GM23338 (cell line): ENCODE results near the gene FOXA2. TPM values are rescaled to one million over a fixed set of nuclear protein-coding genes. Genes with fewer than 3 reads are reported as not detected.
A peak's percentile ranks its signal among the peaks of the same experiment; 100 is the strongest.

Source experiments
- ATAC-seq: fragments of 200-7000 bp; cut with Tn5 transposase; 3 replicates; pipeline ENCODE4 v1.9.1; 2020
- DNase-seq: peaks from one replicate; pipeline ENCODE4 v3.0.0-alpha.2; 2015; ENCODE audit warnings: low spot score
- H2AFZ ChIP-seq: fragments of 200-600 bp; sonication (generic); 2 replicates; pipeline ENCODE4 v1.8.0; 2016; ENCODE audit warnings: antibody characterized with exemption, mild to moderate bottlenecking, moderate library complexity
- H3F3A ChIP-seq: fragments of 200-600 bp; sonication (generic); replicated peaks from 2 replicates; pipeline ENCODE4 v1.8.0; 2017; ENCODE audit warnings: antibody characterized with exemption, mixed run types, low read depth
- H3K27ac ChIP-seq: fragments of 200-600 bp; sonication (generic); 2 replicates; pipeline ENCODE4 v1.6.1; 2016; ENCODE audit warnings: low read depth
- H3K27me3 ChIP-seq: fragments of 200-600 bp; sonication (generic); 2 replicates; pipeline ENCODE4 v1.8.0; 2016; ENCODE audit warnings: mild to moderate bottlenecking, mixed run types, moderate library complexity; ENCODE audit not compliant: insufficient read depth
- H3K36me3 ChIP-seq: fragments of 200-600 bp; sonication (generic); 2 replicates; pipeline ENCODE4 v1.8.0; 2016; ENCODE audit warnings: mild to moderate bottlenecking; ENCODE audit not compliant: insufficient read depth
- H3K4me1 ChIP-seq: fragments of 200-600 bp; sonication (generic); 2 replicates; pipeline ENCODE4 v1.8.0; 2016; ENCODE audit warnings: mild to moderate bottlenecking, moderate library complexity; ENCODE audit not compliant: insufficient read depth
- H3K4me2 ChIP-seq: fragments of 200-600 bp; sonication (generic); 2 replicates; pipeline ENCODE4 v1.7.1; 2017; ENCODE audit warnings: mixed run types
- H3K4me3 ChIP-seq: fragments of 200-600 bp; sonication (generic); 2 replicates; pipeline ENCODE4 v1.6.1; 2016; ENCODE audit warnings: mixed run types
- H3K79me2 ChIP-seq: fragments of 200-600 bp; sonication (generic); replicated peaks from 2 replicates; pipeline ENCODE4 v1.8.0; 2017; ENCODE audit warnings: mild to moderate bottlenecking; ENCODE audit not compliant: insufficient read depth
- H3K9me2 ChIP-seq: fragments of 200-600 bp; sonication (generic); 2 replicates; pipeline ENCODE4 v1.8.0; 2017; ENCODE audit not compliant: insufficient read depth
- H4K20me1 ChIP-seq: fragments of 200-600 bp; sonication (generic); replicated peaks from 2 replicates; pipeline ENCODE4 v1.8.0; 2017; ENCODE audit warnings: mild to moderate bottlenecking; ENCODE audit not compliant: insufficient read depth
- H3K27ac Mint-ChIP-seq: 2 replicates; pipeline ENCODE4 v1.8.0; 2020; ENCODE audit warnings: inconsistent platforms, mild to moderate bottlenecking, moderate library complexity, mixed read lengths
- H3K27me3 Mint-ChIP-seq: 3 replicates; pipeline ENCODE4 v1.8.0; 2022; ENCODE audit warnings: low read depth, mild to moderate bottlenecking, moderate library complexity, mixed read lengths, inconsistent platforms; ENCODE audit not compliant: insufficient read depth, poor library complexity
- H3K36me3 Mint-ChIP-seq: 3 replicates; pipeline ENCODE4 v1.8.0; 2021; ENCODE audit warnings: low read depth, mild to moderate bottlenecking, inconsistent platforms, moderate library complexity, mixed read lengths
- H3K4me1 Mint-ChIP-seq: 3 replicates; pipeline ENCODE4 v1.8.0; 2020; ENCODE audit warnings: mild to moderate bottlenecking, inconsistent platforms, mixed read lengths
- H3K4me3 Mint-ChIP-seq: 3 replicates; pipeline ENCODE4 v1.8.0; 2021; ENCODE audit warnings: moderate library complexity, mild to moderate bottlenecking, inconsistent platforms, mixed read lengths
- H3K9me3 Mint-ChIP-seq: 3 replicates; pipeline ENCODE4 v1.8.0; 2020; ENCODE audit warnings: moderate library complexity, mild to moderate bottlenecking, inconsistent platforms, mixed read lengths
- CREB1 ChIP-seq: fragments of 250-450 bp; sonication (Bioruptor Pico); IDR thresholded peaks from 2 replicates; pipeline ENCODE4 v1.5.0; 2020; ENCODE audit warnings: low read depth, mild to moderate bottlenecking, moderate library complexity
- ETS1 ChIP-seq: IDR thresholded peaks from 2 replicates; pipeline ENCODE4 v1.6.1; 2016; ENCODE audit warnings: antibody characterized with exemption
- EZH2phosphoT487 ChIP-seq: fragments of 200-600 bp; sonication (generic); IDR thresholded peaks from one replicate; pipeline ENCODE4 v1.8.1; 2018; ENCODE audit warnings: antibody characterized with exemption; ENCODE audit not compliant: unreplicated experiment
- JUNB ChIP-seq: IDR thresholded peaks from one replicate; pipeline ENCODE4 v1.6.1; 2016; ENCODE audit warnings: antibody characterized with exemption; ENCODE audit not compliant: unreplicated experiment
- NANOG ChIP-seq: IDR thresholded peaks from 2 replicates; pipeline ENCODE4 v1.6.1; 2016; ENCODE audit warnings: antibody characterized with exemption, borderline replicate concordance
- POLR2AphosphoS5 ChIP-seq: IDR thresholded peaks from 2 replicates; pipeline ENCODE4 v1.6.1; 2016; ENCODE audit warnings: antibody characterized with exemption, low read depth
- STAT1 ChIP-seq: IDR thresholded peaks from one replicate; pipeline ENCODE4 v1.6.1; 2016; ENCODE audit warnings: antibody characterized with exemption; ENCODE audit not compliant: unreplicated experiment
- ZNF114 ChIP-seq: fragments of 250-450 bp; sonication (Bioruptor Pico); IDR thresholded peaks from 2 replicates; pipeline ENCODE4 v1.5.0; 2020; ENCODE audit warnings: mild to moderate bottlenecking, moderate library complexity
- ZNF331 ChIP-seq: fragments of 250-450 bp; sonication (Bioruptor Pico); IDR thresholded peaks from 2 replicates; pipeline ENCODE4 v1.5.0; 2020; ENCODE audit warnings: low read depth, mild to moderate bottlenecking, moderate library complexity
- polyA plus RNA-seq: library from polyadenylated mRNA; unstranded; fragments of >200 nt; fragmentation: Nextera tagmentation; extraction: Ambion mirVana; gene quantifications from 2 replicates; pipeline ENCODE4 v1.2.1, GENCODE V29; 2016
- total RNA-seq: library from RNA; depleted of rRNA; stranded (reverse); fragments of >200 nt; shearing (Covaris generic); gene quantifications from 2 replicates; pipeline ENCODE4 v1.2.3, GENCODE V29; 2014
- TF ChIP-seq, protein P1 (sequence below): IDR thresholded peaks from one replicate; pipeline ENCODE4 v1.6.1; 2018; ENCODE audit warnings: antibody characterized with exemption; ENCODE audit not compliant: unreplicated experiment
- TF ChIP-seq, protein P2 (sequence below), 2 experiments: fragments of 200-600 bp in 1 of 2; sonication (generic) in 1 of 2; conservative IDR thresholded peaks; 2 replicates each; pipeline versions ENCODE4 v1.5.1 to v1.6.1; 2016 to 2017; ENCODE audit warnings: antibody characterized with exemption in 2 of 2, low read depth in 2 of 2, mild to moderate bottlenecking in 2 of 2, moderate library complexity in 1 of 2

The FOXA2 gene
- total and polyA plus RNA-seq, 2 experiments from 2014 or later, result not detected

- TF ChIP-seq, protein P1, sequence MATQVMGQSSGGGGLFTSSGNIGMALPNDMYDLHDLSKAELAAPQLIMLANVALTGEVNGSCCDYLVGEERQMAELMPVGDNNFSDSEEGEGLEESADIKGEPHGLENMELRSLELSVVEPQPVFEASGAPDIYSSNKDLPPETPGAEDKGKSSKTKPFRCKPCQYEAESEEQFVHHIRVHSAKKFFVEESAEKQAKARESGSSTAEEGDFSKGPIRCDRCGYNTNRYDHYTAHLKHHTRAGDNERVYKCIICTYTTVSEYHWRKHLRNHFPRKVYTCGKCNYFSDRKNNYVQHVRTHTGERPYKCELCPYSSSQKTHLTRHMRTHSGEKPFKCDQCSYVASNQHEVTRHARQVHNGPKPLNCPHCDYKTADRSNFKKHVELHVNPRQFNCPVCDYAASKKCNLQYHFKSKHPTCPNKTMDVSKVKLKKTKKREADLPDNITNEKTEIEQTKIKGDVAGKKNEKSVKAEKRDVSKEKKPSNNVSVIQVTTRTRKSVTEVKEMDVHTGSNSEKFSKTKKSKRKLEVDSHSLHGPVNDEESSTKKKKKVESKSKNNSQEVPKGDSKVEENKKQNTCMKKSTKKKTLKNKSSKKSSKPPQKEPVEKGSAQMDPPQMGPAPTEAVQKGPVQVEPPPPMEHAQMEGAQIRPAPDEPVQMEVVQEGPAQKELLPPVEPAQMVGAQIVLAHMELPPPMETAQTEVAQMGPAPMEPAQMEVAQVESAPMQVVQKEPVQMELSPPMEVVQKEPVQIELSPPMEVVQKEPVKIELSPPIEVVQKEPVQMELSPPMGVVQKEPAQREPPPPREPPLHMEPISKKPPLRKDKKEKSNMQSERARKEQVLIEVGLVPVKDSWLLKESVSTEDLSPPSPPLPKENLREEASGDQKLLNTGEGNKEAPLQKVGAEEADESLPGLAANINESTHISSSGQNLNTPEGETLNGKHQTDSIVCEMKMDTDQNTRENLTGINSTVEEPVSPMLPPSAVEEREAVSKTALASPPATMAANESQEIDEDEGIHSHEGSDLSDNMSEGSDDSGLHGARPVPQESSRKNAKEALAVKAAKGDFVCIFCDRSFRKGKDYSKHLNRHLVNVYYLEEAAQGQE, result no peak
- TF ChIP-seq ZNF114 (CRISPR knock-in tag) (no peak), NANOG (no peak), POLR2AphosphoS5 (no peak), CREB1 (CRISPR knock-in tag) (no peak), JUNB (no peak), EZH2phosphoT487 (no peak), ZNF331 (no peak), STAT1 (no peak), ETS1 (no peak)
Observed at GRCh38 chr20:22556565-22557056, 27.8 kb downstream of the FOXA2 start (continued).

DNA sequence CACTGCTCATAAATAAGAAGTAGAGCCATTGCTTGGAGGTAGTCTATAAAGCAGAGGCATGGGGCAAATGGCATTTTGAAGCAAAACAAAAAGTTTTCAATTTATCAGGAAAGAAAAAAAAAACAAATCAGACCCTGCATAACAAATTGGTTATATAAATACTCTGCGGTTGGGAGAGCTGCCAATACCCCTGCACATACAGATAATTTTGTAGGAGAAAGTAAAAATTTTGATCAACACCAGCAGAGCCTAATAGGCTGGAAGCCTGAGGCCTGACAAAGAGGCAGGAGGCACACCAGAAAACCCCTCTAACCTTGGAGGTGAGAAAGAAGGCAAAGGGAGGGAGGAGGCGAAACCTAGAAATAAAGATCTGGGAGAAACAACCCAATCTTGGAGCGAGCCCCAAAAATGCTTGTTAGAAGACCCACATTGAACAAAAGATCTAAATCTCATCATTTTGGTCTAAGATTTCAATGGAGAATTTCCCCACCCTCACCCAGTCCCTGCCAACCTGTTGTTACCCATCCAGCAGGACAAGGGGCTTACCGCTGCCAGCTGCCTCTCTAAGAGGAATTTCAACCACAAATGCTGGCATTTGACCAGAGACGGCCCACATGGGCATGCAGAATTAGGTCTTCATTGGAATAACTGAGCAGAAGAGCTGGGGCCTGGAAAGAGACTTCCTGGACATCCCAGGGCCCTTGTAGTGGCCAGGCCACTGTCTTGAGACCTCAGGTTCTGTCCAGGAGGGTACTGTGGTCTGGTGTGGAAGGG is 28.4 kb downstream of the FOXA2 start:
- Mint-ChIP-seq H3K4me1 (peaks cover 51% of the 10 kb centered on the region), H3K27me3 (peaks cover 65% of the 10 kb centered on the region), H3K9me3 (peaks cover 14% of the 10 kb centered on the region), H3K4me3 (0 out of 3 replicates have a peak overlapping the region, but pooled peaks have one; percentile 4), H3K27ac (no peak overlapping the region), H3K36me3 (peaks cover 6% of the 10 kb centered on the region)
- Histone ChIP-seq H3K27ac (no peak overlapping the region), H3K4me3 (peak overlapping the region; percentile 10; the same call in 1 of the 2 replicates), H3F3A (0 out of 2 replicates have a peak, but pooled peaks cover 7% of the 10 kb centered on the region), H3K4me1 (peaks cover 54% of the 10 kb centered on the region), H3K9me2 (peaks cover 15% of the 10 kb centered on the region; the same call in 1 of the 2 replicates), H3K36me3 (no peaks in the 10 kb centered on the region; the same call in 1 of the 2 replicates), H3K27me3 (peaks cover 71% of the 10 kb centered on the region), H4K20me1 (0 out of 2 replicates have a peak, but pooled peaks cover 18% of the 10 kb centered on the region), H3K4me2 (peak overlapping the region; percentile 68), H2AFZ (no peak overlapping the region), H3K79me2 (no peaks in the 10 kb centered on the region)
- ATAC-seq (no peak), DNase-seq (no peak)
- TF ChIP-seq CREB1 (CRISPR knock-in tag) (no peak), JUNB (no peak), STAT1 (no peak), POLR2AphosphoS5 (no peak)
- TF ChIP-seq, protein P2, sequence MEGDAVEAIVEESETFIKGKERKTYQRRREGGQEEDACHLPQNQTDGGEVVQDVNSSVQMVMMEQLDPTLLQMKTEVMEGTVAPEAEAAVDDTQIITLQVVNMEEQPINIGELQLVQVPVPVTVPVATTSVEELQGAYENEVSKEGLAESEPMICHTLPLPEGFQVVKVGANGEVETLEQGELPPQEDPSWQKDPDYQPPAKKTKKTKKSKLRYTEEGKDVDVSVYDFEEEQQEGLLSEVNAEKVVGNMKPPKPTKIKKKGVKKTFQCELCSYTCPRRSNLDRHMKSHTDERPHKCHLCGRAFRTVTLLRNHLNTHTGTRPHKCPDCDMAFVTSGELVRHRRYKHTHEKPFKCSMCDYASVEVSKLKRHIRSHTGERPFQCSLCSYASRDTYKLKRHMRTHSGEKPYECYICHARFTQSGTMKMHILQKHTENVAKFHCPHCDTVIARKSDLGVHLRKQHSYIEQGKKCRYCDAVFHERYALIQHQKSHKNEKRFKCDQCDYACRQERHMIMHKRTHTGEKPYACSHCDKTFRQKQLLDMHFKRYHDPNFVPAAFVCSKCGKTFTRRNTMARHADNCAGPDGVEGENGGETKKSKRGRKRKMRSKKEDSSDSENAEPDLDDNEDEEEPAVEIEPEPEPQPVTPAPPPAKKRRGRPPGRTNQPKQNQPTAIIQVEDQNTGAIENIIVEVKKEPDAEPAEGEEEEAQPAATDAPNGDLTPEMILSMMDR (conservative IDR thresholded peaks at IDR 0.05; ENCODE audit: low read depth in 2 of 2), result no peak
